Stimulated activated CD8-positive, alpha-beta memory T cell treated with anti-CD3 and anti-CD28 coated beads, Interleukin-12 subunit alpha, Interleukin-12 subunit beta, amount 100 ng/mL, for 24 hours (primary cell): ENCODE measurements around the gene EML5.
"Not testable (repeated sequence)": the region's sequence is repeated elsewhere in the genome, so short reads cannot be mapped to it uniquely, and the experiment has no call there.

Experiments
- DNase-seq: peaks from one replicate; pipeline ENCODE4 v3.0.0-alpha.2; 2020; ENCODE audit errors: extremely low read depth

The EML5 gene

GRCh38 chr14:88804035-88804434, 11.3 kb upstream of the EML5 start:
- no peak for DNase-seq

- no peak for DNase-seq
Measured at GRCh38 chr14:88802596-88802995, 9.8 kb upstream of the EML5 start.

GRCh38 chr14:88799522-88799921, 6.8 kb upstream of the EML5 start:
- no peak for DNase-seq

- DNase-seq = no peak
Measured at GRCh38 chr14:88798156-88798555, 5.4 kb upstream of the EML5 start.

- DNase-seq = no peak
Measured at GRCh38 chr14:88793259-88793625, 489 bp upstream of the EML5 start.

- DNase-seq = no peak
Measured at GRCh38 chr14:88791629-88792472, 902 bp downstream of the EML5 start.

- DNase-seq = no peak
Measured at GRCh38 chr14:88791252-88791621, 1.5 kb downstream of the EML5 start.

GRCh38 chr14:88790501-88791251, 2.1 kb downstream of the EML5 start:
- no peak for DNase-seq

- DNase-seq = not testable (repeated sequence)
Measured at GRCh38 chr14:88789573-88789972, 3.2 kb downstream of the EML5 start.

GRCh38 chr14:88786715-88787114, 6.0 kb downstream of the EML5 start:
- no peak for DNase-seq

- DNase-seq = no peak
Measured at GRCh38 chr14:88785911-88786310, 6.8 kb downstream of the EML5 start.

- no peak for DNase-seq
Measured at GRCh38 chr14:88775532-88775931, 17.2 kb downstream of the EML5 start.

- no peak for DNase-seq
Measured at GRCh38 chr14:88770736-88771135, 22.0 kb downstream of the EML5 start.

- no peak for DNase-seq
Measured at GRCh38 chr14:88765130-88765529, 27.6 kb downstream of the EML5 start.

GRCh38 chr14:88753873-88754272, 38.9 kb downstream of the EML5 start:
- DNase-seq = no peak

GRCh38 chr14:88750945-88751344, 41.8 kb downstream of the EML5 start:
- DNase-seq = no peak

GRCh38 chr14:88750413-88750812, 42.3 kb downstream of the EML5 start:
- no peak for DNase-seq

GRCh38 chr14:88749139-88749538, 43.6 kb downstream of the EML5 start:
- DNase-seq = no peak

GRCh38 chr14:88748288-88748687, 44.5 kb downstream of the EML5 start:
- no peak for DNase-seq

- DNase-seq = no peak
Measured at GRCh38 chr14:88746052-88746451, 46.7 kb downstream of the EML5 start.

GRCh38 chr14:88737245-88737644, 55.5 kb downstream of the EML5 start:
- no peak for DNase-seq

GRCh38 chr14:88733121-88733520, 59.6 kb downstream of the EML5 start:
- DNase-seq = no peak

GRCh38 chr14:88729159-88729558, 63.6 kb downstream of the EML5 start:
- no peak for DNase-seq
